Transverse colon (tissue), 4 donors: ENCODE data around the gene TIMM22. TPM values are rescaled to one million over a fixed set of nuclear protein-coding genes. Genes with fewer than 3 reads are reported as not detected.
"Not testable (repeated sequence)": the region's sequence is repeated elsewhere in the genome, so short reads cannot be mapped to it uniquely, and the experiment has no call there.

Experiments used
- DNase-seq: peaks from one replicate; pipeline ENCODE4 v3.0.0-alpha.2; 2019
- H3K27ac ChIP-seq, 4 donors: fragments of 200-600 bp; sonication (generic); 2 replicates each; pipeline ENCODE4 v1.5.1; 2016 to 2018; ENCODE audit warnings: inconsistent platforms in 4 of 4
- H3K27me3 ChIP-seq: fragments of 200-600 bp; sonication (generic); 2 replicates; pipeline ENCODE4 v1.5.1; 2017; ENCODE audit warnings: inconsistent platforms
- H3K36me3 ChIP-seq, 4 donors: fragments of 200-600 bp; sonication (generic); 2 replicates each; pipeline ENCODE4 v1.5.1; 2017 to 2019; ENCODE audit warnings: inconsistent platforms in 4 of 4
- H3K4me1 ChIP-seq, 4 donors: fragments of 200-600 bp; sonication (generic); 2 replicates each; pipeline ENCODE4 v1.5.1; 2017 to 2020; ENCODE audit warnings: inconsistent platforms in 4 of 4
- H3K4me3 ChIP-seq, 4 donors: fragments of 200-600 bp; sonication (generic); 1 replicate in 1 of 4; 2 replicates in 3 of 4; pipeline versions ENCODE4 v1.5.1 to v1.6.1; 2017 to 2019; ENCODE audit warnings: inconsistent platforms in 4 of 4
- H3K9me3 ChIP-seq, 2 donors: fragments of 200-600 bp; sonication (generic); 2 replicates each; pipeline ENCODE4 v1.5.1; 2017 to 2019; ENCODE audit warnings: inconsistent platforms in 2 of 2
- EP300 ChIP-seq: sonication (generic); formaldehyde crosslinking; IDR thresholded peaks from one replicate; pipeline ENCODE4 v1.6.1; 2017; ENCODE audit warnings: antibody characterized with exemption, low read depth
- POLR2A ChIP-seq: fragments of 450-650 bp; IDR thresholded peaks from one replicate; pipeline ENCODE4 v1.6.1; 2016; ENCODE audit warnings: antibody characterized with exemption, mild to moderate bottlenecking, moderate library complexity
- POLR2AphosphoS5 ChIP-seq, 3 donors: sonication (generic); formaldehyde crosslinking; IDR thresholded peaks; one replicate each; pipeline ENCODE4 v1.6.1; 2016; ENCODE audit warnings: antibody characterized with exemption in 3 of 3
- whole genome bisulfite sequencing, 2 donors: methylation state at CpG; one replicate each; pipeline ENCODE4 v1.1.5; 2018; ENCODE audit warnings: low coverage in 1 of 2; 5-methylcytosine and 5-hydroxymethylcytosine counted together
- in situ Hi-C, 4 donors: fragments of 200-750 bp; cut with MboI; loops; one replicate each; pipeline versions ENCODE4 v1.15.0 to v1.15.1; 2017; ENCODE audit warnings: low sequenced_read_pairs in 3 of 4, low pct_ligation_motif_present in 1 of 4, low pct_unique_long_range_greater_than_20kb in 1 of 4
- intact Hi-C: fragments of 100-400 bp; cut with DNase I; formaldehyde crosslinking; loops from one replicate; pipeline ENCODE4 v1.15.1; 2023; ENCODE audit warnings: low total_unique reads
- total RNA-seq, 4 donors: library from RNA; depleted of rRNA; stranded (reverse); fragments of >200 nt; gene quantifications; one replicate each; pipeline ENCODE4 v1.1.0, GENCODE V29; 2016
- TF ChIP-seq, protein P1 (sequence below), 5 experiments: fragments of 200-600 bp in 3 of 5; fragments of 450-650 bp in 2 of 5; sonication (generic) in 3 of 5; IDR thresholded peaks; 1 replicate in 2 of 5; 2 replicates in 3 of 5; pipeline ENCODE4 v1.5.1; 2016 to 2017; ENCODE audit warnings: antibody characterized with exemption in 5 of 5, inconsistent platforms in 3 of 5, mild to moderate bottlenecking in 2 of 5, moderate library complexity in 1 of 5

TIMM22 gene
- total RNA-seq, 4 donors from 2014 or later = 10.5 to 17.6 (median 12.1) TPM

DNA sequence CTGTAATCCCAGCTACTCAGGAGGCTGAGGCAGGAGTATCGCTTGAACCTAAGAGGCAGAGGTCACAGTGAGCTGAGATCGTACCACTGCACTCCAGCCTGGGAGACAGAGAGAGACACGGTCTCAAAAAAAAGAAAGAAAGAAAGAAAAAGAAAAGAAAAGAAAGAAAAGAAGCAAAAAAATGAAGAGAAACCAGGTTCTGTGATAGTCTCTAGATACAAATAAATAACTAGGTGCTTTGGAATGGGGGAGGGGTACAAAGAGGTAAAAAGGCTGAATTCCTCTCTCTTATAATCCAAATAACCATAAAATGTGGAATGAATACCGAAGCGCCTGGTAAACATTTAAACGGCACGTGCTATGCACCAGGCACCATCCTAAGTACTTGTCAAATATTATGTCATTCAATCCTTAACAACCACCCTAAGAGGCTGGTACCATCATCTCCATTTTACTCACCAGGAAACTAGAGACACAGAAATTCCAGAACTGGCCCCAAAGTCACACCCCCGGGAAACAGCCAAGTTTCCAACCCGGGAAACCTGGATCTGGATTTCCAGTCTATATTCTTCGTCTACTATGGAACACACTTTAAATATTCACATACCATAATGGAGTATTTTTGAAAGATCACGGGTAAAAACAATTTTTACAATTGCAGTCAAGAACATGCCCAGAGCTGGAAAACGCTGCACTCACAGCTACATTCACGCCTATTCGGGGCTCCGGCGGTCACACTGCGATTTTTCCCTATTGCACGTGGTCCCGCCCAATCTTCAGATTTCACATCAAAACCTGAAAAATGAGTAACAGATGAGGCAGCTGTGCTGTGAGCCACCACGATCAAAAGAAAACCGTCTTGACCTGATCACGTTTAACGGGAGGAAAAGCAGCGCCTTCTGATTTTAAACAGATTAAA is 27.9 kb upstream of the TIMM22 start:
- H3K36me3 ChIP-seq = no peaks in the 10 kb centered on the region
- no peaks in the 10 kb centered on the region for H3K9me3 ChIP-seq
- WGBS, 2 donors = 46 to 51% methylated on average over 4 to 24 of the region's 24 CpGs
- in situ Hi-C loops (no loop called here), intact Hi-C loops (no loop called here)
- TF ChIP-seq EP300 = no peak
- TF ChIP-seq POLR2A = no peak
- TF ChIP-seq, protein P1, sequence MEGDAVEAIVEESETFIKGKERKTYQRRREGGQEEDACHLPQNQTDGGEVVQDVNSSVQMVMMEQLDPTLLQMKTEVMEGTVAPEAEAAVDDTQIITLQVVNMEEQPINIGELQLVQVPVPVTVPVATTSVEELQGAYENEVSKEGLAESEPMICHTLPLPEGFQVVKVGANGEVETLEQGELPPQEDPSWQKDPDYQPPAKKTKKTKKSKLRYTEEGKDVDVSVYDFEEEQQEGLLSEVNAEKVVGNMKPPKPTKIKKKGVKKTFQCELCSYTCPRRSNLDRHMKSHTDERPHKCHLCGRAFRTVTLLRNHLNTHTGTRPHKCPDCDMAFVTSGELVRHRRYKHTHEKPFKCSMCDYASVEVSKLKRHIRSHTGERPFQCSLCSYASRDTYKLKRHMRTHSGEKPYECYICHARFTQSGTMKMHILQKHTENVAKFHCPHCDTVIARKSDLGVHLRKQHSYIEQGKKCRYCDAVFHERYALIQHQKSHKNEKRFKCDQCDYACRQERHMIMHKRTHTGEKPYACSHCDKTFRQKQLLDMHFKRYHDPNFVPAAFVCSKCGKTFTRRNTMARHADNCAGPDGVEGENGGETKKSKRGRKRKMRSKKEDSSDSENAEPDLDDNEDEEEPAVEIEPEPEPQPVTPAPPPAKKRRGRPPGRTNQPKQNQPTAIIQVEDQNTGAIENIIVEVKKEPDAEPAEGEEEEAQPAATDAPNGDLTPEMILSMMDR (IDR thresholded peaks at IDR 0.05) = no peak
- no peak for TF ChIP-seq POLR2AphosphoS5 (IDR thresholded peaks at IDR 0.05)
- no peak for DNase-seq
- H3K27ac ChIP-seq = peak overlapping the region; percentile 67 to 82 (median 75)
- H3K4me1 ChIP-seq = peaks cover 0 to 20% (median under 1%) of the 10 kb centered on the region in 4 donors
- peak overlapping the region in 1 of 4 donors; percentile 3 for H3K4me3 ChIP-seq
- peaks cover 27% of the 10 kb centered on the region for H3K27me3 ChIP-seq

GRCh38 chr17:969811-970355 is 27.0 kb upstream of the TIMM22 start:
- intact Hi-C loops = loop anchor here (10.0 kb wide), 2 partner anchors 55 to 85 kb away; no protein-coding TSS in a partner anchor
- DNase-seq = no peak
- TF ChIP-seq EP300 (peak; percentile 24), POLR2AphosphoS5 (IDR thresholded peaks at IDR 0.05) (peak in 2 of 3 donors; percentile 20 to 35), POLR2A (no peak)
- TF ChIP-seq, protein P1 (IDR thresholded peaks at IDR 0.05) = no peak
- peak overlapping the region in 2 of 4 donors; percentile 3 for H3K4me3 ChIP-seq
- H3K27ac ChIP-seq = peak overlapping the region; percentile 67 to 82 (median 75)
- peaks cover 24% of the 10 kb centered on the region for H3K27me3 ChIP-seq
- peaks cover 0 to 16% (median 0%) of the 10 kb centered on the region in 4 donors for H3K4me1 ChIP-seq
- in situ Hi-C loops = no loop called here
- H3K9me3 ChIP-seq = no peaks in the 10 kb centered on the region
- WGBS, 2 donors = 27 to 32% methylated on average over 5 to 18 of the region's 18 CpGs
- H3K36me3 ChIP-seq = no peaks in the 10 kb centered on the region

GRCh38 chr17:970364-970763 is 26.6 kb upstream of the TIMM22 start:
- DNase-seq = no peak
- Histone ChIP-seq H3K4me1 (peaks cover 0 to 20% (median under 1%) of the 10 kb centered on the region in 4 donors), H3K36me3 (no peaks in the 10 kb centered on the region), H3K27me3 (peaks cover 24% of the 10 kb centered on the region), H3K9me3 (no peaks in the 10 kb centered on the region), H3K27ac (peak overlapping the region; percentile 67 to 82 (median 75)), H3K4me3 (peak overlapping the region in 1 of 4 donors; percentile 3)
- intact Hi-C loops (loop anchor here (10.0 kb wide), 2 partner anchors 56 to 86 kb away; no protein-coding TSS in a partner anchor), in situ Hi-C loops (no loop called here)
- TF ChIP-seq POLR2A (no peak), POLR2AphosphoS5 (IDR thresholded peaks at IDR 0.05) (no peak), EP300 (no peak)
- TF ChIP-seq, protein P1 (IDR thresholded peaks at IDR 0.05) = no peak
- WGBS, 2 donors = 40 to 64% methylated on average over 1 to 9 of the region's 9 CpGs

DNA sequence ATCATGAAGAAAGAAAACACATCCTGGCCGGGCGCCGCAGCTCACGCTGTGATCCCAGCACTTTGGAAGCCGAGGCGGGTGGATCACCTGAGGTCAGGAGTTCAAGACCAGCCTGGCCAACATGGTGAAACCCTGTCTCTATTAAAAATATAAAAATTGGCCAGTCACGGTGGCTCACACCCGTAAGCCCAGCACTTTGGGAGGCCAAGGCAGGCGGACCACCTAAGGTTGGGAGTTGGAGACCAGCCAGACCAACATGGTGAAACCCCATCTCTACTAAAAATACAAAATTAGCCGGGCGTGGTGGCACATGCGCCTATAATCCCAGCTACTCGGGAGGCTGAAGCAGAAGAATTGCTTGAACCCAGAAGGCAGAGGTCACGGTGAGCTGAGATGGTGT is 25.1 kb upstream of the TIMM22 start:
- in situ Hi-C loops, H3K36me3 ChIP-seq, H3K27ac ChIP-seq, DNase-seq, H3K4me3 ChIP-seq, H3K9me3 ChIP-seq: not testable (repeated sequence)
- intact Hi-C loops = loop anchor here (10.0 kb wide), 2 partner anchors 57 to 87 kb away; no protein-coding TSS in a partner anchor
- WGBS, 2 donors = 86 to 90% methylated on average over 2 to 14 of the region's 14 CpGs
- peaks cover 0 to 30% (median 4%) of the 10 kb centered on the region in 4 donors for H3K4me1 ChIP-seq
- peaks cover 37% of the 10 kb centered on the region for H3K27me3 ChIP-seq
